AG04450 (cell line): ENCODE results near the gene PJA1. TPM values are rescaled to one million over a fixed set of nuclear protein-coding genes. Genes with fewer than 3 reads are reported as not detected.

Source experiments
- CTCF ChIA-PET: fragments of 300-600, 350-600 bp; formaldehyde crosslinking; extraction: SDS; loops from one replicate; lab custom pipeline; 2022; ENCODE audit warnings: antibody characterized with exemption, inconsistent platforms; lab: Charles Lee
- POLR2A ChIA-PET: fragments of 350-600 bp; formaldehyde crosslinking; extraction: SDS; loops from one replicate; lab custom pipeline; 2021; ENCODE audit warnings: antibody characterized with exemption, inconsistent platforms; lab: Yijun Ruan, JAX
- DNase-seq: peaks from one replicate; pipeline ENCODE4 v3.0.0-alpha.2; 2011; ENCODE audit warnings: low read depth, low spot score
- H3K27ac ChIP-seq: one replicate; pipeline ENCODE4 v1.5.1; 2012; ENCODE audit warnings: low read depth, low read length, control low read depth
- H3K27me3 ChIP-seq: one replicate; pipeline ENCODE4 v1.6.0; 2012; ENCODE audit warnings: low read length; ENCODE audit not compliant: control insufficient read depth, insufficient read depth
- H3K4me3 ChIP-seq: 2 replicates; pipeline ENCODE4 v1.5.1; 2011; ENCODE audit warnings: mild to moderate bottlenecking, low read depth, low read length, control low read depth
- H3K9me3 ChIP-seq: 2 replicates; pipeline ENCODE4 v1.5.1; 2012; ENCODE audit warnings: low read length; ENCODE audit not compliant: control insufficient read depth, insufficient read depth
- polyA minus RNA-seq: library from RNA; depleted of rRNA, polyadenylated mRNA; stranded (reverse); fragments of >200 nt; gene quantifications from 2 replicates; pipeline ENCODE4 v1.2.3, GENCODE V29; 2011; rRNA and poly(A)+ RNA removed
- polyA plus RNA-seq: library from polyadenylated mRNA; depleted of rRNA; stranded (reverse); fragments of >200 nt; gene quantifications from 2 replicates; pipeline ENCODE4 v1.2.3, GENCODE V29; 2011; rRNA removed
- TF ChIP-seq, protein P1 (sequence below): IDR thresholded peaks from 2 replicates; pipeline ENCODE4 v1.5.1; 2011; ENCODE audit warnings: low read depth, low read length, control low read depth, inconsistent platforms

PJA1 gene, protein sequence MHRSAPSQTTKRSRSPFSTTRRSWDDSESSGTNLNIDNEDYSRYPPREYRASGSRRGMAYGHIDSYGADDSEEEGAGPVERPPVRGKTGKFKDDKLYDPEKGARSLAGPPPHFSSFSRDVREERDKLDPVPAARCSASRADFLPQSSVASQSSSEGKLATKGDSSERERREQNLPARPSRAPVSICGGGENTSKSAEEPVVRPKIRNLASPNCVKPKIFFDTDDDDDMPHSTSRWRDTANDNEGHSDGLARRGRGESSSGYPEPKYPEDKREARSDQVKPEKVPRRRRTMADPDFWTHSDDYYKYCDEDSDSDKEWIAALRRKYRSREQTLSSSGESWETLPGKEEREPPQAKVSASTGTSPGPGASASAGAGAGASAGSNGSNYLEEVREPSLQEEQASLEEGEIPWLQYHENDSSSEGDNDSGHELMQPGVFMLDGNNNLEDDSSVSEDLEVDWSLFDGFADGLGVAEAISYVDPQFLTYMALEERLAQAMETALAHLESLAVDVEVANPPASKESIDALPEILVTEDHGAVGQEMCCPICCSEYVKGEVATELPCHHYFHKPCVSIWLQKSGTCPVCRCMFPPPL
- polyA plus RNA-seq, result 25.7 and 30.7 TPM in 2 replicates
- polyA minus RNA-seq, result 29.3 and 32.8 TPM in 2 replicates

DNA sequence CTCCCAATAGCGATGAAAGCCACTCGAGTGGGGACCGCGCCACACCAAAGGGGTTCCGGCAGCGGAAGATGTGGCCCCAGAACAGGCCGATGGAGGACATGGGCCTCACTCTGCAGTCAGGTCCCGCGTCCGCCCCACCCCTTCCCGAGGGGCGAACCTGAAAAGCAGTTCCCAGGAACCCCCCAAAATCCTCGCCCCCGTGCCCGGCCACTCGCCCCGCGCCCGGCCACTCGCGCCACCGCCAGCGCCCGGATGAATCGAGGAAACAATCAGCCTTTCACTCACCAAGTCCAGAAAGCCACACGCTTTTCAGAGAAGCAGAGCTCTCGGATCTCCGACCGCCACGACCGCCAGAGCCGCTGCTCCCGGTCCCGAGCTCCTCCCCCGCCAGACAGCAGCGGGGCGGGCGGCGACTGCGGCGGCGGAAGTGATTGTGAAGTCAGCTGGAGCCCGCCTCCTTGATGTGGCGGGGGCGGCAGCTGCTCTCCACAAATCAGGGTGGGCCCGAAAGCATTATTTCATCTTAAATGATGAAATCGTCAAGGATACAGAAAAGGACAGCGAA lies at the start of gene PJA1:
TSS of gene PJA1 (minus strand) at position 367 of the 565 bp plus-strand sequence. CDS start 2,380 bp downstream, outside the sequence.
- TF ChIP-seq, protein P1, sequence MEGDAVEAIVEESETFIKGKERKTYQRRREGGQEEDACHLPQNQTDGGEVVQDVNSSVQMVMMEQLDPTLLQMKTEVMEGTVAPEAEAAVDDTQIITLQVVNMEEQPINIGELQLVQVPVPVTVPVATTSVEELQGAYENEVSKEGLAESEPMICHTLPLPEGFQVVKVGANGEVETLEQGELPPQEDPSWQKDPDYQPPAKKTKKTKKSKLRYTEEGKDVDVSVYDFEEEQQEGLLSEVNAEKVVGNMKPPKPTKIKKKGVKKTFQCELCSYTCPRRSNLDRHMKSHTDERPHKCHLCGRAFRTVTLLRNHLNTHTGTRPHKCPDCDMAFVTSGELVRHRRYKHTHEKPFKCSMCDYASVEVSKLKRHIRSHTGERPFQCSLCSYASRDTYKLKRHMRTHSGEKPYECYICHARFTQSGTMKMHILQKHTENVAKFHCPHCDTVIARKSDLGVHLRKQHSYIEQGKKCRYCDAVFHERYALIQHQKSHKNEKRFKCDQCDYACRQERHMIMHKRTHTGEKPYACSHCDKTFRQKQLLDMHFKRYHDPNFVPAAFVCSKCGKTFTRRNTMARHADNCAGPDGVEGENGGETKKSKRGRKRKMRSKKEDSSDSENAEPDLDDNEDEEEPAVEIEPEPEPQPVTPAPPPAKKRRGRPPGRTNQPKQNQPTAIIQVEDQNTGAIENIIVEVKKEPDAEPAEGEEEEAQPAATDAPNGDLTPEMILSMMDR, result no peak
- ChIA-PET POLR2A (interaction anchor here (1.0 kb wide), 2 partner anchors 25 to 336 kb away, joined by 3 to 7 read pairs; partner anchors contain the start of gene EFNB1), CTCF (interaction anchor here (1.1 to 1.9 kb wide), 2 partner anchors 31 to 337 kb away, joined by 3 to 15 read pairs; partner anchors contain the start of gene EFNB1)
- Histone ChIP-seq H3K27me3 (peaks cover 2% of the 10 kb centered on the region), H3K27ac (no peak within 1 kb of the TSS), H3K4me3 (peak within 1 kb of the TSS; percentile 81), H3K9me3 (no peaks in the 10 kb centered on the region)
- no peak for DNase-seq

DNA sequence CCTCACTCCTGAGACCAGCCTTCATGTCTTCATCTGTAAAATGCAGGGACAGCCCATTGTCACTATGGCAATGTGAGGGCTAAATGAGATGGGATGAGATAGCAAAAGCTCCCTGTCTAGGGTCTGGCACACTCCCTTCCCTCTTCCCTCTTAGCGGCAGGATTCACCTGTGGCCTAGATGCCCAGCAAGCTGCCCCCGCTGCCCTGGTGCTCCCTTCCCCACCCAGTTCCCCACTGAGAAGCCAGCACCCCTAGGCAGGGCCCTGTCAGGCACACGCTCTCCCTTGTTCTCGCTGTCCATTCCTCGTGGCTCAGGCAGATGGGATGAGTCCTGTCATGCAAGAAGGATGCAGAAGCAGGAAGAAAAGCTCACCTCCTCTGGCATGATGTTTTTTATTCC lies 49.2 kb upstream of the PJA1 start:
- H3K27ac ChIP-seq, result no peak overlapping the region
- peaks cover 2% of the 10 kb centered on the region; the same call in 1 of the 2 replicates for H3K9me3 ChIP-seq
- H3K27me3 ChIP-seq, result peaks cover 3% of the 10 kb centered on the region
- no peak overlapping the region for H3K4me3 ChIP-seq
- ChIA-PET CTCF (no interaction called here), POLR2A (no interaction called here)
- DNase-seq, result no peak
- TF ChIP-seq, protein P1, result no peak

DNA sequence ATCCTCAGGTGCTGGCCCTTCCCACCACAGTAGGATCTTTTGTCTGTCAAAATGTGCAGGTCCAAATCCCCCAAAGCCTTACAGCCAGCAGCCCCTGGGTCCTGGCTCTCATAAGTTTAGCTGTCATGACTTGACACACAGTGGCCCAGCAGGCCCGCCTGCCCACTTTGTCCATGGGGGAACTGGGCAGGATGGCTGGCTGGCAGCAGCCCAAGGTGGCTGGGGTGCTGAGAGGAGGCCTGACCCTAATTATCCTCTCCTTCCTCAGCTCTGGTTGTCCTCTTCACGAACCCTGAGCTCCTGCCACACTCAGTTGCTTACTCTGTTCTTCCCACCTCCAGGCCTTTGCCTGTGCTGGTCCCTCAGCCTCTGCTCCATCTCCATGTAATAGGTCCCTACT lies 46.4 kb upstream of the PJA1 start:
- peaks cover 3% of the 10 kb centered on the region for H3K27me3 ChIP-seq
- ChIA-PET POLR2A (no interaction called here), CTCF (interaction anchor here (1.2 kb wide), 1 partner anchor 11 kb away, joined by 3 read pairs; no protein-coding TSS in a partner anchor)
- TF ChIP-seq, protein P1, result no peak
- DNase-seq, result no peak
- peaks cover 2% of the 10 kb centered on the region; the same call in 1 of the 2 replicates for H3K9me3 ChIP-seq
- no peak overlapping the region for H3K27ac ChIP-seq
- H3K4me3 ChIP-seq, result no peak overlapping the region

DNA sequence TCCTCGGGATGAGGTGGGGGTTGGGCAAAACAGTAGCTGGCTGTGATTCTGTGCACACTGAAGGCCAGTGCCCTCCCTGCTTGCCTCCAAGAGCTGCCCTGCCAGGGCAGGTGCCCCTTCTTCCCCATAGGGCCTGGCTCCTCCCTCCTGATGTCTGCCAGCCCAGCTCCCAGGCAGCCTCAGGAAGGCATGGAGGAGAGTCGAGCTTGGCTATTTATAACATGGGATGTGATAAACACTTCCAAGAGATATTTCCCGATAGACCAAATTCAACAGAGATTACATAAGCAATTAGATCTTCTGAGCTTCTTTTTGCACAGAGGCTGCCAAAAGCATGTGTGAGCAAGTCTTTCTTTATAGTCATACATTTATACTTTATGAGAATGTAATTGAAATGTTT lies 45.3 kb upstream of the PJA1 start:
- Histone ChIP-seq H3K27me3 (peaks cover 3% of the 10 kb centered on the region), H3K9me3 (peaks cover 2% of the 10 kb centered on the region; the same call in 1 of the 2 replicates), H3K27ac (no peak overlapping the region), H3K4me3 (no peak overlapping the region)
- POLR2A ChIA-PET, result interaction anchor here (0.9 kb wide), 1 partner anchor 382 kb away, joined by 3 read pairs; the partner anchor contains the start of gene EFNB1
- DNase-seq, result no peak
- TF ChIP-seq, protein P1, result no peak
- CTCF ChIA-PET, result interaction anchor here (1.0 to 1.1 kb wide), 2 partner anchors 11 to 382 kb away, joined by 3 to 4 read pairs; partner anchors contain the start of gene EFNB1
